HepG2 (cell line): ENCODE data around the gene ZBTB32. TPM values are rescaled to one million over a fixed set of nuclear protein-coding genes. Genes with fewer than 3 reads are reported as not detected.

Experiments used
- CEBPB ChIP-seq: IDR thresholded peaks from 2 replicates; pipeline ENCODE4 v1.6.1; 2011; ENCODE audit warnings: low read depth, low read length, improper control_type of control experiment, borderline replicate concordance
- CREM ChIP-seq, 2 experiments: sonication (generic) in 1 of 2; formaldehyde crosslinking in 1 of 2; IDR thresholded peaks; 2 replicates each; pipeline versions ENCODE4 v1.4.0 to v1.6.1; 2016 to 2020; ENCODE audit warnings: antibody characterized with exemption in 1 of 2, mild to moderate bottlenecking in 1 of 2, missing genetic modification reagents in 1 of 2
- ELF4 ChIP-seq: sonication (generic); formaldehyde crosslinking; IDR thresholded peaks from 2 replicates; pipeline ENCODE4 v1.5.0; 2020; ENCODE audit warnings: missing genetic modification reagents, mild to moderate bottlenecking, moderate library complexity, borderline replicate concordance
- HOXA3 ChIP-seq: sonication (generic); formaldehyde crosslinking; IDR thresholded peaks from 2 replicates; pipeline ENCODE4 v1.5.0; 2020; ENCODE audit warnings: missing genetic modification reagents
- KIAA2018 ChIP-seq: sonication (generic); formaldehyde crosslinking; IDR thresholded peaks from 2 replicates; pipeline ENCODE4 v1.5.0; 2020; ENCODE audit warnings: mild to moderate bottlenecking, missing genetic modification reagents, borderline replicate concordance
- NFYC ChIP-seq: IDR thresholded peaks from 2 replicates; pipeline ENCODE4 v1.6.1; 2016; ENCODE audit warnings: missing genetic modification reagents, missing compliant biosample characterization
- PCBP2 ChIP-seq: fragments of 200-400 bp; formaldehyde crosslinking; optimal IDR thresholded peaks from 2 replicates; pipeline ENCODE3; 2018; ENCODE audit warnings: low read length, low read depth; ENCODE audit not compliant: poor library complexity, severe bottlenecking
- SMYD3 ChIP-seq: sonication (generic); formaldehyde crosslinking; IDR thresholded peaks from 2 replicates; pipeline ENCODE4 v1.8.1; 2023; ENCODE audit warnings: mild to moderate bottlenecking, missing genetic modification reagents
- SNRNP70 ChIP-seq: fragments of 200-400 bp; formaldehyde crosslinking; IDR thresholded peaks from 2 replicates; pipeline ENCODE4 v1.6.1; 2017; ENCODE audit warnings: mild to moderate bottlenecking, low read depth, low read length, moderate library complexity
- SRSF1 ChIP-seq: fragments of 200-400 bp; formaldehyde crosslinking; optimal IDR thresholded peaks from 2 replicates; pipeline ENCODE3; 2017; ENCODE audit warnings: mild to moderate bottlenecking, low read depth, low read length, moderate library complexity
- ZKSCAN1 ChIP-seq: fragments of 150-350 bp; IDR thresholded peaks from 2 replicates; pipeline ENCODE4 v1.6.1; 2014; ENCODE audit warnings: low read length
- ZNF138 ChIP-seq: sonication (generic); formaldehyde crosslinking; IDR thresholded peaks from 2 replicates; pipeline ENCODE4 v1.5.0; 2020; ENCODE audit warnings: mild to moderate bottlenecking, low read depth, missing genetic modification reagents
- ZNF335 ChIP-seq: sonication (generic); formaldehyde crosslinking; IDR thresholded peaks from 2 replicates; pipeline ENCODE4 v1.4.0; 2020; ENCODE audit warnings: missing genetic modification reagents
- ZNF343 ChIP-seq: sonication (generic); formaldehyde crosslinking; IDR thresholded peaks from 2 replicates; pipeline ENCODE4 v1.4.0; 2020; ENCODE audit warnings: mild to moderate bottlenecking, missing genetic modification reagents
- ZNF614 ChIP-seq: IDR thresholded peaks from 2 replicates; pipeline ENCODE4 v1.6.1; 2018; ENCODE audit warnings: missing biosample characterization, missing genetic modification reagents, inconsistent platforms, borderline replicate concordance
- ZNF644 ChIP-seq: IDR thresholded peaks from 2 replicates; pipeline ENCODE4 v1.6.1; 2016; ENCODE audit warnings: low read depth
- ZNF737 ChIP-seq: sonication (generic); formaldehyde crosslinking; IDR thresholded peaks from 2 replicates; pipeline ENCODE4 v1.5.0; 2020; ENCODE audit warnings: missing genetic modification reagents, mild to moderate bottlenecking, borderline replicate concordance
- ZNF766 ChIP-seq: sonication (generic); formaldehyde crosslinking; IDR thresholded peaks from 2 replicates; pipeline ENCODE4 v1.5.0; 2020; ENCODE audit warnings: missing genetic modification reagents, borderline replicate concordance
- ZNF770 ChIP-seq: sonication (generic); formaldehyde crosslinking; IDR thresholded peaks from 2 replicates; pipeline ENCODE4 v1.5.0; 2020; ENCODE audit warnings: mild to moderate bottlenecking, missing genetic modification reagents
- polyA plus RNA-seq, 8 experiments: library from polyadenylated mRNA; depleted of rRNA in 3 of 8; stranded (reverse) in 7 of 8; unstranded in 1 of 8; fragments of >200 nt; fragmentation: Illumina TruSeq in 4 of 8; extraction: Trizol in 4 of 8; gene quantifications; 2 replicates each; pipeline versions ENCODE4 v1.2.1 to v1.2.3, GENCODE V29; 2011 to 2016; ENCODE audit warnings: low read depth in 4 of 8, missing spikeins in 1 of 8, mixed read lengths in 1 of 8; ENCODE audit not compliant: insufficient read depth in 1 of 8
- total RNA-seq, 5 experiments: library from RNA; depleted of rRNA; stranded (reverse); fragments of >200 nt; fragmentation: Illumina TruSeq; extraction: Trizol; gene quantifications; 2 replicates each; pipeline ENCODE4 v1.2.3, GENCODE V29; 2016; ENCODE audit warnings: low read depth in 1 of 5
- TF ChIP-seq, protein P1 (sequence below): sonication (generic); formaldehyde crosslinking; IDR thresholded peaks from 2 replicates; pipeline ENCODE4 v1.5.0; 2020; ENCODE audit warnings: mild to moderate bottlenecking, low read depth, missing genetic modification reagents, borderline replicate concordance

ZBTB32 gene
- total and polyA plus RNA-seq, 2 of the 13 experiments (the other 11 are each of a cell fraction or from before 2014, with no cell fraction given), result not detected

- TF ChIP-seq KIAA2018 (CRISPR knock-in tag) (no peak), CREM (IDR thresholded peaks at IDR 0.05) (peak; percentile 39; the same call in 1 of the 2 replicates), CREM (CRISPR knock-in tag; IDR thresholded peaks at IDR 0.05) (no peak), CEBPB (no peak), ELF4 (CRISPR knock-in tag) (no peak), SNRNP70 (no peak), ZNF343 (no peak), SMYD3 (CRISPR knock-in tag) (no peak), ZNF614 (CRISPR knock-in tag) (no peak), ZNF766 (CRISPR knock-in tag) (no peak), SRSF1 (no peak), ZNF737 (CRISPR knock-in tag) (no peak), ZNF644 (no peak), ZKSCAN1 (no peak), HOXA3 (CRISPR knock-in tag) (peak; percentile 62), PCBP2 (no peak), ZNF335 (CRISPR knock-in tag) (no peak), ZNF770 (CRISPR knock-in tag) (no peak), NFYC (CRISPR knock-in tag) (no peak), ZNF138 (CRISPR knock-in tag) (no peak)
- TF ChIP-seq, protein P1, sequence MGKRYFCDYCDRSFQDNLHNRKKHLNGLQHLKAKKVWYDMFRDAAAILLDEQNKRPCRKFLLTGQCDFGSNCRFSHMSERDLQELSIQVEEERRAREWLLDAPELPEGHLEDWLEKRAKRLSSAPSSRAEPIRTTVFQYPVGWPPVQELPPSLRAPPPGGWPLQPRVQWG (CRISPR knock-in tag), result no peak
Measured at GRCh38 chr19:35719402-35720162, 15.2 kb downstream of the ZBTB32 start (continued).
